Astrocyte (in vitro differentiated cells and primary cell): ENCODE measurements around the gene IQSEC2. TPM values are rescaled to one million over a fixed set of nuclear protein-coding genes. Genes with fewer than 3 reads are reported as not detected.

Experiments used
- DNase-seq: peaks from one replicate; pipeline ENCODE4 v3.0.0-alpha.2; 2010; ENCODE audit warnings: low read depth
- FAIRE-seq: peaks from 2 replicates; lab custom pipeline; 2011; peaks lifted over from hg19 to GRCh38; lab: Jason Lieb, UNC
- H2AFZ ChIP-seq: 2 replicates; pipeline ENCODE4 v1.6.0; 2012; ENCODE audit warnings: low read depth, low read length, inconsistent platforms
- H3K27ac ChIP-seq: 2 replicates; pipeline ENCODE4 v1.5.1; 2011; ENCODE audit warnings: low read depth, low read length, inconsistent platforms
- H3K27me3 ChIP-seq: 2 replicates; pipeline ENCODE4 v1.6.0; 2011; ENCODE audit warnings: low read length, inconsistent platforms; ENCODE audit not compliant: insufficient read depth
- H3K36me3 ChIP-seq: 2 replicates; pipeline ENCODE4 v1.5.1; 2011; ENCODE audit warnings: low read length, inconsistent platforms; ENCODE audit not compliant: insufficient read depth
- H3K4me1 ChIP-seq: 2 replicates; pipeline ENCODE4 v1.5.1; 2011; ENCODE audit warnings: low read length, inconsistent platforms; ENCODE audit not compliant: insufficient read depth
- H3K4me2 ChIP-seq: 2 replicates; pipeline ENCODE4 v1.6.0; 2012; ENCODE audit warnings: low read length, inconsistent platforms
- H3K4me3 ChIP-seq: 2 replicates; pipeline ENCODE4 v1.5.1; 2011; ENCODE audit warnings: low read depth, mild to moderate bottlenecking, low read length, inconsistent platforms; ENCODE audit not compliant: insufficient read depth
- H3K79me2 ChIP-seq: 2 replicates; pipeline ENCODE4 v1.6.0; 2012; ENCODE audit warnings: mild to moderate bottlenecking, low read length, inconsistent platforms; ENCODE audit not compliant: insufficient read depth
- H3K9ac ChIP-seq: 2 replicates; pipeline ENCODE4 v1.6.0; 2012; ENCODE audit warnings: mild to moderate bottlenecking, low read length, inconsistent platforms
- H3K9me3 ChIP-seq: 2 replicates; pipeline ENCODE4 v1.5.1; 2012; ENCODE audit warnings: low read depth, mild to moderate bottlenecking, low read length, inconsistent platforms; ENCODE audit not compliant: insufficient read depth
- H4K20me1 ChIP-seq: 2 replicates; pipeline ENCODE4 v1.6.0; 2012; ENCODE audit warnings: low read length, inconsistent platforms; ENCODE audit not compliant: insufficient read depth
- H3K27ac Mint-ChIP-seq: one replicate; pipeline ENCODE4 v1.8.0; 2021; ENCODE audit warnings: mild to moderate bottlenecking, mixed read lengths; ENCODE audit not compliant: unreplicated experiment
- H3K27me3 Mint-ChIP-seq: one replicate; pipeline ENCODE4 v1.8.0; 2021; ENCODE audit warnings: low read depth, mixed read lengths; ENCODE audit not compliant: unreplicated experiment
- H3K36me3 Mint-ChIP-seq: one replicate; pipeline ENCODE4 v1.8.0; 2021; ENCODE audit warnings: low read depth, mixed read lengths; ENCODE audit not compliant: unreplicated experiment
- H3K4me1 Mint-ChIP-seq: one replicate; pipeline ENCODE4 v1.8.0; 2021; ENCODE audit warnings: low read depth, mixed read lengths; ENCODE audit not compliant: unreplicated experiment
- H3K4me3 Mint-ChIP-seq: one replicate; pipeline ENCODE4 v1.8.0; 2021; ENCODE audit warnings: mild to moderate bottlenecking, moderate library complexity, mixed read lengths; ENCODE audit not compliant: unreplicated experiment
- H3K9me3 Mint-ChIP-seq: one replicate; pipeline ENCODE4 v1.8.0; 2021; ENCODE audit warnings: mild to moderate bottlenecking, mixed read lengths; ENCODE audit not compliant: unreplicated experiment
- EZH2 ChIP-seq: IDR thresholded peaks from 2 replicates; pipeline ENCODE4 v1.6.1; 2012; ENCODE audit warnings: mild to moderate bottlenecking, low read length, inconsistent platforms; ENCODE audit not compliant: insufficient read depth
- total RNA-seq: library from RNA; stranded (reverse); gene quantifications from 2 replicates; pipeline ENCODE4 v1.2.1, GENCODE V29; 2021
- TF ChIP-seq, protein P1 (sequence below): IDR thresholded peaks from 2 replicates; pipeline ENCODE4 v1.5.1; 2011; ENCODE audit warnings: low read depth, mild to moderate bottlenecking, inconsistent platforms, low read length, moderate library complexity; ENCODE audit not compliant: insufficient read depth

The IQSEC2 gene
- total RNA-seq, 1 donor from 2014 or later: 8.2 TPM

DNA sequence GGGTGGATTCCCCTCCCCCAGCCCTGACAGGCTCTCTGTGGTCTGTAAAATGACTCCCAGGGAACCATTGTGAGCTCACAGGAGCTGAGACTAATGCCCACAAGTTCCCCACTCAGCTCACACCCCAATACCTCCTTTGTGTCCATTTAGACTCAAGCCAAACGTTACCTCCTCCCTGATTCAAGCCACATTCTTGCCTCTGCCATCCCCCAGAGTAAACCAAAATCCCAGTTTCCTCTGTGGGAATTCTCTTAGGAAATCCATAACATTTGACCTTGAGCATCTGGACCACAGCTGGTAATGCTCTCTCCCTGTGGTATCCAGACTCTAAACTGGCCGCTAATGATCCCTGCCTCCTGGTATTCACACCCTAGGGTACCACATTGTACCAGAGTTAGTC lies 30.1 kb downstream of the IQSEC2 start:
- Histone ChIP-seq H3K4me2 (no peak overlapping the region), H3K9me3 (no peaks in the 10 kb centered on the region), H3K4me3 (no peak overlapping the region), H3K27ac (no peak overlapping the region), H3K36me3 (no peaks in the 10 kb centered on the region), H3K79me2 (no peaks in the 10 kb centered on the region), H4K20me1 (no peaks in the 10 kb centered on the region), H3K9ac (no peak overlapping the region), H3K27me3 (no peaks in the 10 kb centered on the region), H3K4me1 (no peaks in the 10 kb centered on the region), H2AFZ (no peak overlapping the region)
- Mint-ChIP-seq H3K4me1 (peaks cover 4% of the 10 kb centered on the region), H3K27ac (no peak overlapping the region), H3K27me3 (no peaks in the 10 kb centered on the region), H3K9me3 (no peaks in the 10 kb centered on the region), H3K36me3 (peaks cover 5% of the 10 kb centered on the region), H3K4me3 (no peak overlapping the region)
- no peak for FAIRE-seq
- DNase-seq: no peak
- no peak for TF ChIP-seq EZH2
- TF ChIP-seq, protein P1, sequence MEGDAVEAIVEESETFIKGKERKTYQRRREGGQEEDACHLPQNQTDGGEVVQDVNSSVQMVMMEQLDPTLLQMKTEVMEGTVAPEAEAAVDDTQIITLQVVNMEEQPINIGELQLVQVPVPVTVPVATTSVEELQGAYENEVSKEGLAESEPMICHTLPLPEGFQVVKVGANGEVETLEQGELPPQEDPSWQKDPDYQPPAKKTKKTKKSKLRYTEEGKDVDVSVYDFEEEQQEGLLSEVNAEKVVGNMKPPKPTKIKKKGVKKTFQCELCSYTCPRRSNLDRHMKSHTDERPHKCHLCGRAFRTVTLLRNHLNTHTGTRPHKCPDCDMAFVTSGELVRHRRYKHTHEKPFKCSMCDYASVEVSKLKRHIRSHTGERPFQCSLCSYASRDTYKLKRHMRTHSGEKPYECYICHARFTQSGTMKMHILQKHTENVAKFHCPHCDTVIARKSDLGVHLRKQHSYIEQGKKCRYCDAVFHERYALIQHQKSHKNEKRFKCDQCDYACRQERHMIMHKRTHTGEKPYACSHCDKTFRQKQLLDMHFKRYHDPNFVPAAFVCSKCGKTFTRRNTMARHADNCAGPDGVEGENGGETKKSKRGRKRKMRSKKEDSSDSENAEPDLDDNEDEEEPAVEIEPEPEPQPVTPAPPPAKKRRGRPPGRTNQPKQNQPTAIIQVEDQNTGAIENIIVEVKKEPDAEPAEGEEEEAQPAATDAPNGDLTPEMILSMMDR: no peak

DNA sequence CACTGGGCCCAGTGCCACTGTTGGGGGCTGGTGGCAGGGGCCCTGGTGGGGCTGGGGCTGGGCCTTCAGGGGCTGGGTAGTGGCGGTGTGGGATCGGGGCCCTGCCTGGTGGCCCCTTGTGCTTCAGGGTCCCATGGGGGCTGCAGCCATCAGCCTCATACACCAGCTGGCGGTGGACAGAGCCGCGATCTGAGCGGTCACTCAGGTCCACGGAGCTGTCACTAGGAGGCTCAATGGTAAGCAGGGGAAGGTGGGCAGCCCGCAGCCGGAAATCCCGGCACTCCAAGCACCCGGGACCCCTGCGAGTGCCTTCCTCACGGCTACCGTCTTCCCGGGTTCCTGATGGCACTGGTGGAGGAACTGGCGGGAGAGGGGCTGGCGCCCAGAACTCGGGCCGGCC lies 30.8 kb downstream of the IQSEC2 start:
- Histone ChIP-seq H2AFZ (no peak overlapping the region), H3K9ac (no peak overlapping the region), H3K9me3 (no peaks in the 10 kb centered on the region), H3K4me1 (no peaks in the 10 kb centered on the region), H3K4me2 (no peak overlapping the region), H3K36me3 (no peaks in the 10 kb centered on the region), H3K4me3 (no peak overlapping the region), H3K27me3 (no peaks in the 10 kb centered on the region), H3K27ac (no peak overlapping the region), H4K20me1 (no peaks in the 10 kb centered on the region), H3K79me2 (no peaks in the 10 kb centered on the region)
- Mint-ChIP-seq H3K4me3 (no peak overlapping the region), H3K36me3 (peaks cover 5% of the 10 kb centered on the region), H3K27ac (no peak overlapping the region), H3K27me3 (no peaks in the 10 kb centered on the region), H3K9me3 (no peaks in the 10 kb centered on the region), H3K4me1 (peaks cover 4% of the 10 kb centered on the region)
- TF ChIP-seq, protein P1: no peak
- TF ChIP-seq EZH2: no peak
- no peak for FAIRE-seq
- DNase-seq: no peak

DNA sequence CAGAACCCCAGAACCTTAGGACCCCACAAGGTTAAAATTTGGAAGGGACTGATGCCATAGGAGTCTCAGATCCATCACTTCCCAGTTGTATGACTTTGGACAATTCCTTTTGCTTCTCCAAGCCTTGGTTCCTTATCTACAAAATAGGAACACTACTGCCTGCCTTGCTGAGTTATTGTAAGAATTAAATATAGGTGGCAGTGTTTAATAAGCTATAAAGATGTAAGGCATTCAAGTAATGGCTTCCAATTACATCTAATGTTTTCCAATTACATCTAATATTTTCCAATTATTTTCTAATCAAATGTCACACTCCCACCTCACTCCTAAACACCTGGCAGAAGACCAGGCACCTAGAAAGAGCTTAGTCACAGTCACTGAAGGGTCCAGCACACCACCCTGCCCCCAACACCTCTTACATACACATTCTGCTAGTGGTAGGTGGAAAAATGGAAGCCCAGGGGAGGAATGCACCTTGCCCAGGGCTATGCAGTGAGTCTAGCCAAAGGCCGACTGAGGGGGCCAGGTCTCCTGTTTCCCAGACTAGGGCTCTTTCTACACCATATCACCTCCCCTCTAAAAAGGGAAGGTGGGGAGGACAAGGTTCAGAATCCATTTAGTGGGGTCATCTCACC lies 31.9 kb downstream of the IQSEC2 start:
- Histone ChIP-seq H3K4me3 (no peak overlapping the region), H3K27me3 (no peaks in the 10 kb centered on the region), H3K36me3 (no peaks in the 10 kb centered on the region), H3K79me2 (no peaks in the 10 kb centered on the region), H3K27ac (no peak overlapping the region), H4K20me1 (no peaks in the 10 kb centered on the region), H3K4me1 (no peaks in the 10 kb centered on the region), H2AFZ (no peak overlapping the region), H3K9ac (no peak overlapping the region), H3K9me3 (no peaks in the 10 kb centered on the region), H3K4me2 (no peak overlapping the region)
- FAIRE-seq (no peak), DNase-seq (no peak)
- H3K27ac Mint-ChIP-seq: no peak overlapping the region
- H3K36me3 Mint-ChIP-seq: peaks cover 5% of the 10 kb centered on the region
- H3K4me1 Mint-ChIP-seq: peaks cover 4% of the 10 kb centered on the region
- H3K4me3 Mint-ChIP-seq: no peak overlapping the region
- no peaks in the 10 kb centered on the region for H3K9me3 Mint-ChIP-seq
- TF ChIP-seq, protein P1: no peak
- TF ChIP-seq EZH2: no peak
- H3K27me3 Mint-ChIP-seq: no peaks in the 10 kb centered on the region
